RWPE2 (cell line): ENCODE measurements around the gene TXNDC11.

Experiments used
- ATAC-seq: fragments of 200-7000 bp; cut with Tn5 transposase; 3 replicates; pipeline ENCODE4 v1.9.1; 2021; ENCODE audit warnings: low read depth
- DNase-seq: peaks from one replicate; pipeline ENCODE4 v3.0.0-alpha.2; 2020; ENCODE audit warnings: low spot score
- H3K27ac ChIP-seq: fragments of 450-650 bp; 2 replicates; pipeline ENCODE4 v1.5.1; 2017; ENCODE audit warnings: mild to moderate bottlenecking; ENCODE audit not compliant: poor library complexity, severe bottlenecking
- H3K27me3 ChIP-seq: fragments of 250-450 bp; sonication (Bioruptor Pico); 2 replicates; pipeline ENCODE4 v1.5.1; 2021; ENCODE audit warnings: mild to moderate bottlenecking, moderate library complexity; ENCODE audit not compliant: insufficient read depth, poor library complexity, severe bottlenecking
- H3K36me3 ChIP-seq: fragments of 250-450 bp; sonication (Bioruptor Pico); 2 replicates; pipeline ENCODE4 v1.5.1; 2020; ENCODE audit warnings: low read depth, mild to moderate bottlenecking, moderate library complexity
- H3K4me1 ChIP-seq: fragments of 250-450 bp; sonication (Bioruptor Pico); 2 replicates; pipeline ENCODE4 v1.5.1; 2021; ENCODE audit warnings: mild to moderate bottlenecking, moderate library complexity; ENCODE audit not compliant: insufficient read depth, poor library complexity, severe bottlenecking
- H3K4me3 ChIP-seq: fragments of 250-450 bp; sonication (Bioruptor Pico); 2 replicates; pipeline ENCODE4 v1.5.1; 2021; ENCODE audit warnings: mild to moderate bottlenecking, moderate library complexity; ENCODE audit not compliant: severe bottlenecking
- H3K9me3 ChIP-seq: fragments of 250-450 bp; sonication (Bioruptor Pico); 2 replicates; pipeline ENCODE4 v1.5.1; 2021; ENCODE audit warnings: mild to moderate bottlenecking, moderate library complexity; ENCODE audit not compliant: severe bottlenecking
- CTCF ChIP-seq: fragments of 450-650 bp; IDR thresholded peaks from one replicate; pipeline ENCODE4 v1.5.1; 2017; ENCODE audit warnings: mild to moderate bottlenecking, moderate library complexity; ENCODE audit not compliant: poor library complexity, severe bottlenecking

TXNDC11 gene

DNA sequence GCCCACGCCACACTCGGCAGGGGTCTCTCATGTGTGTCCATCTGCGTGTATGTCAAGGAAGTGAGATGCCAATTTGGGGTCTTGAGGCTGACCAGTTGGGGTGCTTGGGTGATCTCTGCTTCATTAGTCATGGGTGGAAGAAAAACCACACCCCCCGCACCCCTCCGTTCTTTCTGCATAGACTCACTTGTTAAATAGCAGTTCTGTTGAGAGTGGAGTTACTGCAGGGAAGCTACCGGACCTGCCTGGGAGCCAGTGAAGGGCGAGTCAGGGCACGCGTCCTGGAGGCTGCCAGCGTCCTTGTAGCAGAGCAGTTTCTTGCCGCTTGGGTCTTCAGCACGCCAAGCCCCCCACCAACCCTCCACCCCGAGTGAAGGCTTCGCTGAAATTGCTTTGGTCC lies 65.9 kb downstream of the TXNDC11 start:
- Histone ChIP-seq H3K9me3 (no peaks in the 10 kb centered on the region), H3K4me1 (peaks cover 49% of the 10 kb centered on the region), H3K36me3 (peaks cover 58% of the 10 kb centered on the region), H3K27me3 (no peaks in the 10 kb centered on the region), H3K4me3 (no peak overlapping the region), H3K27ac (peak overlapping the region; percentile 70)
- DNase-seq (no peak), ATAC-seq (peak; percentile 62)
- no peak for TF ChIP-seq CTCF

DNA sequence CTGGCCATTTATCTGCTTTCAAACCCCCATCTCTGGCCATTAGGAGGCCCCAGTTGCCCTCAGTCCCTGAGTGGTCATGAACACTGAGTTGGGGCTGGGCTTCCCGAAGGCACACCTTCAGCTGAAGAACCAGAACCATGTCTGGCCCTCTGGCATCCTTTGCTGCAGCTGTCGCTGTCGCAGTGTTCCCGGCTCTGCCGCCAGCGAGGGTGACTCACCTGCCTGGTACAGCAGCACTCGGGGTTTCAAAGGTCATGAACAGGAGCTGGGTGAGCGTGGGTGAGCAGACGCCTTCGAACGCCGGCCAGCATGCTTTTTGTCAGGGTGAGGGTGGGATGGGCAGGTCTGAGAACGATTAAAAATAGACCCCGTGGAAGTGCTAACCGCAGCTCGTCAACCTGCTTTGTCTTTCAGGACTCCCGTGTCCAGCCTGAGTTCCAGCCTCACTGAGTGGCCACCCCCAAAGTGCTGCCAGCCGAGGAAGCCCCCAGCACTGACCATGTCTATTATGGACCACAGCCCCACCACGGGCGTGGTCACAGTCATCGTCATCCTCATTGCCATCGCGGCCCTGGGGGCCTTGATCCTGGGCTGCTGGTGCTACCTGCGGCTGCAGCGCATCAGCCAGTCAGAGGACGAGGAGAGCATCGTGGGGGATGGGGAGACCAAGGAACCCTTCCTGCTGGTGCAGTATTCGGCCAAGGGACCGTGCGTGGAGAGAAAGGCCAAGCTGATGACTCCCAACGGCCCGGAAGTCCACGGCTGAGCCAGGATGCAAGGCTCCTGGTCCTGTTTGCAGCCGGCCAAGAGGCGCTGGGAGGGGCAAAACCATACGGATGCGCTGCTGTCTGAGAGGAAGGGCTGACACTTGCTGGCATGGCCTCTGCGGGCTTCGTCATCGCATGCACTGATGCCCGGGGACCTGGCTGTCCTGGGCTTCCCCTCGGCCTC lies 66.8 kb downstream of the TXNDC11 start:
- ATAC-seq (peak; percentile 48), DNase-seq (no peak)
- Histone ChIP-seq H3K27me3 (no peaks in the 10 kb centered on the region), H3K36me3 (peaks cover 52% of the 10 kb centered on the region), H3K27ac (peak overlapping the region; percentile 70), H3K4me3 (no peak overlapping the region), H3K4me1 (peaks cover 48% of the 10 kb centered on the region), H3K9me3 (no peaks in the 10 kb centered on the region)
- TF ChIP-seq CTCF: peak; percentile 7

DNA sequence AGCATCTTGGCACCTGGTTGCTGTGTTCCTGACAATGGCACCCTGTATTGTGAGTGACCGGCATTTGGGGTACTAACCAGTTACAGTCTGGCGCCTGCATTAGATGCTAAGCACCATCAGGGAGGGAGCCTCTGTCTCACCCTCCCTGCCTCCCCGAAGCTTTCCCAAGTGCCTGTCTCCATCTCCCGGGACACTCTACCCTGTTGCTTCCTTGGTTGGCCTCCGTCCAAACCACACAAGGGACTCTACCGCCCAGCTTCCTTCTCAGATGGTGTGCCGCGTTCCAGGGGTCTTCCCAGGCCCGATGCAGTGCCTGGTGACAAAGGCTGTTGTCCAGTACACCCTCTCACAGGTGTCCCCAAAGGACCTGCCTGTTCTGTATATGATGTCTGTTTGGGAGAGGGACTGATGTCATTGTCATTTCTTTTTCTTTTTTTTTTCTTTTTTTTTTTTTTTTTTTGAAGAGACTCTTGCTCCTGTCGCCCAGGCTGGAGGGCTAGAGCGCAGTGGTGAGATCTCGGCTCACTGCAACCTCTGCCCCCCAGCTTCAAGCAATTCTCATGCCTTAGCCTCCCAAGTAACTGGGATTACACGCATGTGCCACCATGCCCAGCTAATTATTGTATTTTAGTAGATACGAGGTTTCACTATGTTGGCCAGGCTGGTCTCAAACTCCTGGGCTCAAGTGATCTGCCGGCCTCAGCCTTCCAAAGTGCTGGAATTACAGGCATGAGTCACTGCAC lies 67.7 kb downstream of the TXNDC11 start:
- H3K9me3 ChIP-seq: no peaks in the 10 kb centered on the region
- DNase-seq (no peak), ATAC-seq (no peak)
- peaks cover 44% of the 10 kb centered on the region for H3K36me3 ChIP-seq
- peaks cover 48% of the 10 kb centered on the region for H3K4me1 ChIP-seq
- TF ChIP-seq CTCF: no peak
- no peaks in the 10 kb centered on the region for H3K27me3 ChIP-seq
- no peak overlapping the region for H3K4me3 ChIP-seq
- peak overlapping the region; percentile 70 for H3K27ac ChIP-seq

DNA sequence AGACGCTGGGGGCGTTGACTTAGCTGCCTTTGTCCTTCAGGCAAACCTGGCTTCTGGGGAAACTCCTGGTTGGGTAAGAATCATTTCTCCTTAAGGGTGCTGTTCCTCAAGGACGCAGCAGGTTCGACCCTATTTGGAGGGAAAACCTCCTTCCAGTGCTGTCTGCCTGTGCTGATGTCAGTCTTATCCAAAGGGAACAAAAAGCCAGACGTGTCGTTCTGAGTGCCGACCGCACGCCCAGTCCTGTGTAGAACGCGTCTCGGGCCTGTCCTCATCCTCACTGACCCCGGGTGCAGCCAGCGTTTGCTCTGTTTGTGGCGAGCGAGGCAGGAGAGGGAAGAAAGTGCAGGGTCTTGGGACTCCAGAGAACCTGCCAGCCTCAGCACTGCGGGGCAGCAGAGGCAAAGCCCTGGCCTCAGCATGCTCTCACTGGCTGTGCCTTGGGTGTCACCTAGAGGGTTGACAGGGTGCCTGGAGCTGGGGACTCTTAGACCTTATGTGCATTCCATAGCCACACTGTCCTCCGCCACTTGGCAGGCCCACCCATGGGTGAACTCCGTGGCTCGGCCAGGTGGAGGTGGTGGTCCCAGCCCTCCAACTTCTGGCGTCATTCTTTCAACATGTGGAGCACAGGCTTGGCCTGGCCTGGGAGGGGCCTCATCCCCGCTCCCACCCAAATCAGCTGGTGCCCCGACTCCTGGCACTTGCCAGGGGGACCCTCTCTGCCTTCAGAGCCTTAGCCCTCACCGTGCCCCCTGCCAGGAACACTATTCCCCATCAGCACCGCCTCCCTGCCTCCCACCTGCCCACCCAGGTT lies 68.4 kb downstream of the TXNDC11 start:
- H3K27ac ChIP-seq: peak overlapping the region; percentile 70
- H3K4me1 ChIP-seq: peaks cover 48% of the 10 kb centered on the region
- ATAC-seq: no peak
- no peaks in the 10 kb centered on the region for H3K27me3 ChIP-seq
- no peak for TF ChIP-seq CTCF
- peaks cover 36% of the 10 kb centered on the region for H3K36me3 ChIP-seq
- H3K9me3 ChIP-seq: no peaks in the 10 kb centered on the region
- DNase-seq: no peak
- no peak overlapping the region for H3K4me3 ChIP-seq
